Measurements from ENCODE around the gene SNAP25. TPM values are rescaled to one million over a fixed set of nuclear protein-coding genes. Genes with fewer than 3 reads are reported as not detected.

Gene SNAP25
- total RNA-seq = 0.43 TPM

GRCh38 chr20:10218536-10219451, at the start of gene SNAP25:
SNAP25 (plus strand) TSS chr20:10218830; CDS start chr20:10275492, 56,662 bp downstream.
- Histone ChIP-seq H3K27ac (peak within 1 kb of the TSS; percentile 93 to 98), H3K9me3 (no peaks in the 10 kb centered on the region), H3K36me3 (no peaks in the 10 kb centered on the region), H3K27me3 (no peaks in the 10 kb centered on the region), H3K4me3 (peak within 1 kb of the TSS; percentile 39 to 72), H3K4me1 (no peaks in the 10 kb centered on the region)
- intact Hi-C loops (cut with DNase I) = loop anchor here (1.0 to 10.0 kb wide), 6 partner anchors 46 to 426 kb away; partner anchors contain the start of genes MKKS and SLX4IP
- TF ChIP-seq CTCF (IDR thresholded peaks at IDR 0.05) = no peak
- DNase-seq (ENCODE audit: low spot score in 2 of 2) = peak in 1 of 2 donors; percentile 87

- Histone ChIP-seq H3K27me3 (no peaks in the 10 kb centered on the region), H3K36me3 (no peaks in the 10 kb centered on the region), H3K27ac (no peak overlapping the region), H3K4me1 (peaks cover 0 to 4% of the 10 kb centered on the region in 2 donors), H3K9me3 (no peaks in the 10 kb centered on the region), H3K4me3 (no peak overlapping the region)
- intact Hi-C loops (cut with DNase I) = loop anchor here (5.0 kb wide), 1 partner anchor 258 kb away; no protein-coding TSS in a partner anchor
- no peak for TF ChIP-seq CTCF (IDR thresholded peaks at IDR 0.05)
- DNase-seq (ENCODE audit: low spot score in 2 of 2) = no peak
These were observed 48.9 kb upstream of the SNAP25 start for GRCh38 chr20:10169752-10170151.

- TF ChIP-seq CTCF (IDR thresholded peaks at IDR 0.05) = no peak
- no peak for DNase-seq (ENCODE audit: low spot score in 2 of 2)
- Histone ChIP-seq H3K4me3 (no peak overlapping the region), H3K27ac (no peak overlapping the region), H3K27me3 (no peaks in the 10 kb centered on the region), H3K9me3 (no peaks in the 10 kb centered on the region), H3K36me3 (no peaks in the 10 kb centered on the region), H3K4me1 (peaks cover 0 to 4% of the 10 kb centered on the region in 2 donors)
- intact Hi-C loops (cut with DNase I) = loop anchor here (5.0 kb wide), 1 partner anchor 257 kb away; no protein-coding TSS in a partner anchor
These were observed 48.4 kb upstream of the SNAP25 start for GRCh38 chr20:10170261-10170660.

- intact Hi-C loops (cut with DNase I) = loop anchor here (2.0 to 5.0 kb wide), 2 partner anchors 47 to 255 kb away; partner anchors contain the start of gene SNAP25
- Histone ChIP-seq H3K4me3 (peak overlapping the region; percentile 63 to 70), H3K4me1 (peaks cover 0 to 4% of the 10 kb centered on the region in 2 donors), H3K27me3 (no peaks in the 10 kb centered on the region), H3K27ac (peak overlapping the region; percentile 37 to 38), H3K9me3 (no peaks in the 10 kb centered on the region), H3K36me3 (no peaks in the 10 kb centered on the region)
- peak; percentile 15 to 79 for DNase-seq (ENCODE audit: low spot score in 2 of 2)
- peak in 1 of 3 experiments; percentile 31 for TF ChIP-seq CTCF (IDR thresholded peaks at IDR 0.05)
These were observed 46.5 kb upstream of the SNAP25 start for GRCh38 chr20:10171864-10172751.

GRCh38 chr20:10172998-10173655, 45.5 kb upstream of the SNAP25 start:
- intact Hi-C loops (cut with DNase I) = loop anchor here (2.0 to 5.0 kb wide), 2 partner anchors 46 to 254 kb away; partner anchors contain the start of gene SNAP25
- H3K4me3 ChIP-seq = peak overlapping the region in 1 of 2 donors; percentile 70
- H3K9me3 ChIP-seq = no peaks in the 10 kb centered on the region
- no peaks in the 10 kb centered on the region for H3K36me3 ChIP-seq
- no peak for DNase-seq (ENCODE audit: low spot score in 2 of 2)
- no peaks in the 10 kb centered on the region for H3K27me3 ChIP-seq
- peaks cover 0 to 4% of the 10 kb centered on the region in 2 donors for H3K4me1 ChIP-seq
- peak overlapping the region in 1 of 2 donors; percentile 37 for H3K27ac ChIP-seq
- no peak for TF ChIP-seq CTCF (IDR thresholded peaks at IDR 0.05)
